H9 (cell line): ENCODE data around the gene DPH1. TPM values are rescaled to one million over a fixed set of nuclear protein-coding genes. Genes with fewer than 3 reads are reported as not detected.

Source experiments
- DNase-seq: peaks from one replicate; pipeline ENCODE4 v3.0.0-alpha.2; 2017
- H2AFZ ChIP-seq: one replicate; pipeline ENCODE4 v1.6.1; 2013; ENCODE audit warnings: mild to moderate bottlenecking, low read length, control low read depth, moderate library complexity
- H2AK5ac ChIP-seq: 2 replicates; pipeline ENCODE4 v1.6.1; 2013; ENCODE audit warnings: low read length, control low read depth, mixed read lengths; ENCODE audit not compliant: insufficient read length
- H2BK120ac ChIP-seq: one replicate; pipeline ENCODE4 v1.6.1; 2013; ENCODE audit warnings: low read depth, mild to moderate bottlenecking, low read length, control low read depth, inconsistent platforms; ENCODE audit not compliant: poor library complexity, severe bottlenecking
- H2BK12ac ChIP-seq: 2 replicates; pipeline ENCODE4 v1.6.1; 2013; ENCODE audit warnings: low read length, control low read depth, mixed read lengths, low read depth; ENCODE audit not compliant: insufficient read length
- H2BK15ac ChIP-seq: 2 replicates; pipeline ENCODE4 v1.6.1; 2013; ENCODE audit warnings: low read depth, low read length, control low read depth
- H2BK20ac ChIP-seq: one replicate; pipeline ENCODE4 v1.6.1; 2013; ENCODE audit warnings: low read depth, mild to moderate bottlenecking, low read length, control low read depth, inconsistent platforms; ENCODE audit not compliant: poor library complexity, severe bottlenecking
- H2BK5ac ChIP-seq: 2 replicates; pipeline ENCODE4 v1.6.1; 2013; ENCODE audit warnings: low read length, control low read depth, mixed read lengths; ENCODE audit not compliant: insufficient read length
- H3K14ac ChIP-seq: 2 replicates; pipeline ENCODE4 v1.6.1; 2013; ENCODE audit warnings: low read length, control low read depth; ENCODE audit not compliant: insufficient read depth
- H3K18ac ChIP-seq: 2 replicates; pipeline ENCODE4 v1.6.1; 2013; ENCODE audit warnings: low read depth, mild to moderate bottlenecking, mixed read lengths, low read length, control low read depth; ENCODE audit not compliant: insufficient read length
- H3K23ac ChIP-seq: 2 replicates; pipeline ENCODE4 v1.6.1; 2013; ENCODE audit warnings: low read length, control low read depth, mixed read lengths, low read depth; ENCODE audit not compliant: insufficient read length
- H3K23me2 ChIP-seq: 2 replicates; pipeline ENCODE4 v1.6.1; 2013; ENCODE audit warnings: low read depth, mild to moderate bottlenecking, mixed read lengths, low read length, control low read depth; ENCODE audit not compliant: insufficient read length, poor library complexity, severe bottlenecking
- H3K27ac ChIP-seq: 2 replicates; pipeline ENCODE4 v1.5.1; 2013; ENCODE audit warnings: low read length, control low read depth, mixed read lengths, low read depth; ENCODE audit not compliant: insufficient read length
- H3K27me3 ChIP-seq: 2 replicates; pipeline ENCODE4 v1.6.1; 2013; ENCODE audit warnings: low read length, control low read depth, inconsistent platforms; ENCODE audit not compliant: insufficient read depth
- H3K4ac ChIP-seq: 2 replicates; pipeline ENCODE4 v1.6.1; 2013; ENCODE audit warnings: low read depth, mild to moderate bottlenecking, control low read depth, inconsistent platforms, low read length, moderate library complexity
- H3K4me1 ChIP-seq: 2 replicates; pipeline ENCODE4 v1.6.1; 2013; ENCODE audit warnings: low read length, control low read depth, inconsistent platforms; ENCODE audit not compliant: insufficient read depth
- H3K4me2 ChIP-seq: 2 replicates; pipeline ENCODE4 v1.6.1; 2013; ENCODE audit warnings: low read length, control low read depth, mixed read lengths; ENCODE audit not compliant: insufficient read length, insufficient read depth
- H3K56ac ChIP-seq: 2 replicates; pipeline ENCODE4 v1.6.1; 2013; ENCODE audit warnings: low read depth, mild to moderate bottlenecking, mixed read lengths, low read length, control low read depth; ENCODE audit not compliant: insufficient read length
- H3K79me1 ChIP-seq: 2 replicates; pipeline ENCODE4 v1.6.1; 2013; ENCODE audit warnings: low read depth, mild to moderate bottlenecking, moderate library complexity, low read length, control low read depth, inconsistent platforms; ENCODE audit not compliant: insufficient read depth, poor library complexity, severe bottlenecking
- H3K79me2 ChIP-seq: 2 replicates; pipeline ENCODE4 v1.6.1; 2013; ENCODE audit warnings: low read length, control low read depth, inconsistent platforms; ENCODE audit not compliant: insufficient read depth
- H3K9ac ChIP-seq: 2 replicates; pipeline ENCODE4 v1.6.1; 2013; ENCODE audit warnings: low read length, control low read depth, mixed read lengths; ENCODE audit not compliant: insufficient read length; ENCODE audit errors: extremely low read depth
- H3K9me3 ChIP-seq: one replicate; pipeline ENCODE4 v1.6.1; 2013; ENCODE audit warnings: low read depth, low read length, inconsistent platforms; ENCODE audit not compliant: control insufficient read depth
- H3T11ph ChIP-seq: one replicate; pipeline ENCODE4 v1.6.1; 2013; ENCODE audit warnings: mild to moderate bottlenecking, low read length, control low read depth, inconsistent platforms
- H4K20me1 ChIP-seq: one replicate; pipeline ENCODE4 v1.6.1; 2013; ENCODE audit not compliant: control insufficient read depth, insufficient read length, insufficient read depth
- H4K5ac ChIP-seq: 2 replicates; pipeline ENCODE4 v1.6.1; 2013; ENCODE audit warnings: low read depth, mild to moderate bottlenecking, mixed read lengths, low read length, control low read depth; ENCODE audit not compliant: insufficient read length
- H4K8ac ChIP-seq: replicated peaks from 2 replicates; pipeline ENCODE4 v1.6.1; 2013; ENCODE audit warnings: low read length, control low read depth, mixed read lengths, low read depth; ENCODE audit not compliant: insufficient read length
- H4K91ac ChIP-seq: 2 replicates; pipeline ENCODE4 v1.6.1; 2013; ENCODE audit warnings: low read depth, mild to moderate bottlenecking, moderate library complexity, mixed read lengths, low read length, control low read depth; ENCODE audit not compliant: insufficient read length
- H3K27ac Mint-ChIP-seq, 3 experiments: 2 replicates in 2 of 3; 3 replicates in 1 of 3; pipeline ENCODE4 v1.8.0; 2020 to 2021; ENCODE audit warnings: mixed read lengths in 3 of 3, mild to moderate bottlenecking in 1 of 3, moderate library complexity in 1 of 3
- H3K27me3 Mint-ChIP-seq: 2 replicates; pipeline ENCODE4 v1.8.0; 2021; ENCODE audit warnings: low read depth, mild to moderate bottlenecking, moderate library complexity, mixed read lengths
- H3K36me3 Mint-ChIP-seq, 3 experiments: 2 replicates in 2 of 3; 3 replicates in 1 of 3; pipeline ENCODE4 v1.8.0; 2020 to 2021; ENCODE audit warnings: low read depth in 3 of 3, mixed read lengths in 3 of 3; ENCODE audit not compliant: insufficient read depth in 1 of 3
- H3K4me1 Mint-ChIP-seq, 2 experiments: 2 replicates each; pipeline ENCODE4 v1.8.0; 2020; ENCODE audit warnings: mixed read lengths in 2 of 2
- H3K4me3 Mint-ChIP-seq, 2 experiments: 2 replicates in 1 of 2; 3 replicates in 1 of 2; pipeline ENCODE4 v1.8.0; 2020 to 2021; ENCODE audit warnings: mild to moderate bottlenecking in 2 of 2, mixed read lengths in 2 of 2, moderate library complexity in 1 of 2
- H3K9me3 Mint-ChIP-seq, 2 experiments: 2 replicates in 1 of 2; 3 replicates in 1 of 2; pipeline ENCODE4 v1.8.0; 2020; ENCODE audit warnings: mild to moderate bottlenecking in 2 of 2, mixed read lengths in 2 of 2, moderate library complexity in 1 of 2
- CTCF ChIP-seq: fragments of 200-600 bp; sonication (generic); conservative IDR thresholded peaks from 3 replicates; pipeline ENCODE4 v1.8.0; 2021; ENCODE audit warnings: antibody characterized with exemption, mild to moderate bottlenecking
- WGBS: extraction: QIAGEN DNeasy Blood & Tissue Kit; methylation state at CpG from one replicate; pipeline ENCODE4 v1.1.7; 2013; ENCODE audit warnings: missing lambda C conversion rate, low lambda C conversion rate, mixed read lengths; ENCODE audit not compliant: insufficient read length; ENCODE audit errors: extremely low coverage; 5-methylcytosine and 5-hydroxymethylcytosine counted together
- total RNA-seq: library from RNA; stranded (reverse); gene quantifications from 2 replicates; pipeline ENCODE4 v1.2.1, GENCODE V29; 2021

The DPH1 gene
- total RNA-seq, 1 experiment from 2014 or later = 27.5 TPM

- Histone ChIP-seq H3K14ac (no peak overlapping the region), H3K79me2 (no peaks in the 10 kb centered on the region), H2BK12ac (no peak overlapping the region), H3K4ac (no peak overlapping the region), H3K27me3 (peaks cover 44% of the 10 kb centered on the region), H3K4me2 (peak overlapping the region; percentile 37), H4K20me1 (peaks cover 2% of the 10 kb centered on the region), H2BK120ac (no peak overlapping the region), H4K8ac (no peak overlapping the region), H3K4me1 (no peaks in the 10 kb centered on the region), H2BK15ac (no peak overlapping the region; the same call in 1 of the 2 replicates), H3K27ac (no peak overlapping the region), H2BK5ac (no peak overlapping the region), H3K79me1 (no peaks in the 10 kb centered on the region), H3K18ac (no peak overlapping the region), H2AK5ac (no peak overlapping the region), H3K9ac (no peak overlapping the region), H3K23me2 (peaks cover 5% of the 10 kb centered on the region), H3K23ac (no peak overlapping the region), H4K91ac (no peak overlapping the region), H3K56ac (no peak overlapping the region), H3T11ph (no peak overlapping the region), H2BK20ac (no peak overlapping the region), H2AFZ (no peak overlapping the region), H4K5ac (no peak overlapping the region), H3K9me3 (no peaks in the 10 kb centered on the region)
- Mint-ChIP-seq H3K9me3 (no peaks in the 10 kb centered on the region), H3K36me3 (peaks cover 0 to 2% (median 1%) of the 10 kb centered on the region in 3 experiments; a peak in 6 of 7 replicates), H3K4me1 (peaks cover 8 to 9% of the 10 kb centered on the region in 2 experiments; a peak in 3 of 4 replicates), H3K27ac (no peak overlapping the region), H3K27me3 (peaks cover 68% of the 10 kb centered on the region), H3K4me3 (peak overlapping the region; percentile 53 to 71)
- WGBS = no CpG with 5 or more reads among the region's 104 CpGs
- peak; percentile 83 for DNase-seq
- no peak for TF ChIP-seq CTCF
Measured at GRCh38 chr17:2049333-2050299, 19.7 kb downstream of the DPH1 start.
